GM19452 (cell line): ENCODE results near the gene KCTD16.

Experiments
- ATAC-seq: cut with Tn5 transposase; IDR thresholded peaks from one replicate; pipeline ENCODE4 v1.9.1; 2021; ENCODE audit not compliant: unreplicated experiment

Gene KCTD16

DNA sequence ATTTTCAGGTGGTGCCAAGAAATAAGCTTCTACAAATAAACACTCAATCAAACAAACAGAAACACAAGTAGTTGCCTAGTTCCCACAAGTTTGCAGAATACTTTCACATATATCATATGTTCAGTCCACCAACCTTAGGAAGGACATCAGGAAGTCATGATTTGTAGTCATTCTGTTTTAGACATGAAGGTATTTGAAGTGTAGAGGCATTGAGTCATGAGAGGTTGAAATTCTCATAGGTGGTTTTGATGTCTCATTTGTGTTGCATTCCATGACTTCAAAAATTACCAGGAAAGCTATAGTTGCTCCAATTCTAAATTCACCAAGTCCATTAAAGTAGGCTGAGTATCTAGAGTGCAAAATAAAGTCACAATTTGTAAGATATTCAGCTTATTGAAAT lies 159.0 kb downstream of the KCTD16 start:
- ATAC-seq, result no peak

DNA sequence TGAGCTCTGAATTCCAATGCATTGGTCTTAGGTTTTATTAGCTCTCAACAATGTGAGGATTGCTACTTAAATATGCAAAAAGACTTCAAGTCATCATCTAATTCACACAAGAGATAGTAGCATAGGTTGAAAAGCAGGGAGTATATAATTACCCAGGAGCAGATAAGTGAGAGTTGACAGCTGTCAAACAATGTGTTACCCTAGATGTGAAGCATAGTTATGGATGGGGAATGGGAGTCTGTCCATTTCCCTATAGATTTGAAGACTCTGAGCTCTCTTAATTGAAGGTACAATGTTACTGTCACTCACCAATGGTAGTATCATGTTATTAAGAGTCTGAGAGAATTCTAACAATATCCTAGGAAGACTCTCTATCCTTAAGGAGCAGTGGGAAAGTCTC lies 160.7 kb downstream of the KCTD16 start:
- ATAC-seq, result no peak

DNA sequence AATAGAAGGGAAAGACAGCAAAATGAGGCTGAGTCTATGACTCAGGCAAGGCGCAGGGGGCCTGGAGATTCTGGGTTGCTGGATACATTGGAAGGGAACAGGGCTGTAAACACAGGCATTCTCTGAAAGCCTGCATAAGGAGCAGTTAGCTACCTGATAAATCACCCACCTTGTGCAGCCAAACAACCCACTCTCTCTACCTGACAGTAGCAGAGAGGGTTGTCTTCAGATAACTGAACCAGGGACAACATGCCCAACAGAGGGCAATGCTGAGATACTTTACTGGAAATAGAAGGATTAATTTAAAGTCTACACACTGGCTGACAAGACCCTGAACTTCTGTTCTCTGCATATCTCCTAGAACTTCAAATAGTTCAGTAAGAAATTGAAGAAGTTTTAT lies 161.6 kb downstream of the KCTD16 start:
- ATAC-seq, result no peak

DNA sequence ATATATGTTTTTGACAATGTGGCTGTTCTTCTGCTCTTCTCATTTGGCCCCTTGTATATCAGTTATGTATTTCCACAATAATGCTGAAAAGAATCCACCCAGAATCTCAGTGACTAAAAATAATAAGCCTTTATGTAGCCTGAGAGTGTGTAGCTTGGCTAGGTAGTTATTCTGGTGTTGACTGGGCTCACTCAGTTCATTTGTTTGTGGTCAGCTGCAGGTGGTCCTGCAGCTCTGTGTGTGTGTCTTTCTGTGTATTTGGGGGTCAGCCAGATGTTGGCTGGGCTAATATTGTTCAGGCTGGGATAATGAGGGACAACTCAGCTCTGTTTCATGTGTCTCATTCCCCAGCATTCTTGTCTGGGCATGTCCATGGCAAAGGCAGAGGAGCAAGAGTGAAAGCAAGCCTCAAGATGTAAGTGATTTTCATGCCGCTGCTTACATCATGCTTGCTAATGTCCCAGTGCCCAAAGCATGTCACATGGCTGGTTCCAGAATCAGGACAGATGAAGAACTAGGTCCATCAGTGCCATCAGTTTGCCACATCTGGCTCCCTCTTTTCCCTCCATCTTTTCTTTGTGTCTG lies 162.8 kb downstream of the KCTD16 start:
- ATAC-seq, result peak; percentile 42

DNA sequence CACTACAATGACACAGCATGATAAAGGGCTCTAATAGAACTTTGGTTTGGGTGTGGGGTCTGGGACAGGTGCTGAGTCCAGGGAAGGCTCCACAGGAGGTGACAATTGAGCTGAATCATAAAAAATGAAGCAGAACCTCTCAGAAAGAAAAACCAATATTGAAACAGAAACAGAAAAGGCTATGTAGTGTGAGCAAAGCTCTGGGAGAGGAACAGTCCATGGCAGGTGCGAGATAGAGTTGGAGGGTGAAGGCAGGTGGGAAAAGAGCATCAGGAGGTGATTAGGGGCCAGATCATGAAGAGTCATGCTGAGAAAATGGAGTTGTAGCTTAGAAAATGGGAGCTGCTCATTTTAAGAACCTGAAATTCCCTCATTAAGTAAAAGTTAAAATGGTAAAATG lies 164.9 kb downstream of the KCTD16 start:
- peak; percentile 51 for ATAC-seq

DNA sequence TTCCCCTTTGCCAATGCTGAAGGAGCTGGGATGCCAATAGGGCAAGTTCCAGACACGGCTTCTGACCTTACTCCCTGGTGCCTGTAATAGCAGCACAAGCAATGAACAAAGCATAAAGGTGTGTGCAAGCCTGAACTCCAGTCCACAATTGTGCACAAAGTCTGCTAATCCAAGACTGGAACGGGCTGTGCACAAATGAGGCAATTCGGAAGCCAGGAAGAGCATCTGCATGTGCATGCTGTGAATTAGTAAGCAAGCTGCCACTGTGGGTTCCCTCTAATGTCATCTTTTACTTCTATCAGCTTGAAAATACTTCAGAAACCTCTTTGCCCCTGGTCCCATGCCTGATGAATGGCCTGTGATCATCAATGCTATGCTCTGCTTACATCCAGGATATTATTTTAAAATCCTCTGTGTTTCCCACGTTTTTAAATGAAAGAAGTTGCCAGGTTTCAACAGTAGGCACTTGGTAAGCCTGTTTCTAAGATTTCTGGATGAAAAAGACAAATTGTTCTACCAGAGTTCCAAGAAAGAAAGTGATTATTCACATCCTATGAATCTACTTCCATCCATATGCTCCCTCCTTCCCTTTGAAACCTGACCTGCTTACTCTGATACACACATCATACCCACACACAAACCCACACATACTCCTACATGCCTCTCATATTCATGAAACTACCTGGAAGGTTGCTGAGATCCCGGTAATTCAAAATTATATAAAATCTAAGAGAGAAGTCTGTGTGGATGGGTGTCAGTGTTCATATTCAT lies 165.7 kb downstream of the KCTD16 start:
- ATAC-seq, result no peak

DNA sequence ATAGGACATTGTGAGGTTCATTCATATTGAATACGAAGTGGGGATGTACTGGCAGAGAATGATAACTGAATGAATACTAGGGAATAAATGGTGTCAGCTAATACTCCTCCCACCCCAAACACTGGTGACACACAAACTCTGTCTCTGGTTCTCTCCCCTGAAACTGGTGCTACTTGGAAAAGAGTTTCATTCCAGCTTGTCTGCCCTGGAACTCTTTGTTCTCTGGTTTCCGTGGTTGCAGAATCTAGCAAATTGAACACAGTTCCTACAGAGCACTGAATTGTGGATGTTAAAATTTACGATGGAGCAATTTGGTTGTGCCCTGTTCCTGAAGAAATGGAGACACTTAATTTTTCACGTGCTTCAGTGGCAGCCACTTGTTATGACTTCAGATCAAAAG lies 181.7 kb downstream of the KCTD16 start:
- ATAC-seq, result no peak

DNA sequence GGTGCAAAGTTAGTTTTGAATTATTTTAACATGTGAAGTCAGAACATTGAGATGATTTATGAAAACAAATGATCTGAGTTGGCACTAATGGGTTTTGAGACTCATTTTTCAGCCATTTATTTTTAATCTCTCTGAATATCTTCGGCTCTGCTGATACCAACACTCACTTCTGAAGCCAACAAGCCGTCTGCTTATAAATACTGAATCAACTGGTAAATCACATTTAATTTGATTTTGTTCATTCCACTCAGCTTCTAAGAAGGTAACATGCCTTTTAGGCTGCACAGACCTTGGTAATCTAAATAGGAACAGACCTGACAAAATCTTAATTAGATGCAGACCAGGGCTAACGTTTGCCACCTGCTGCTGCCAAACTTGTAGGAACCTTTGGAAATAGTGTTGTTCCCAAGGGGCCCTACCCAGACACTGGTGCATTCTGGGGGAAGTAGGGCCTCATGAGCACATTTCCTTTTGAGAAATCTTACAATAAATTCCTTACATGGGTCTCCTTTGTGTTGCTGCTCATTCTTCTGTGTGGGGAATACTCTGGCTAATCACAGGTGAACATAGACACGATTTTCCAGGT lies 182.2 kb downstream of the KCTD16 start:
- ATAC-seq, result no peak

DNA sequence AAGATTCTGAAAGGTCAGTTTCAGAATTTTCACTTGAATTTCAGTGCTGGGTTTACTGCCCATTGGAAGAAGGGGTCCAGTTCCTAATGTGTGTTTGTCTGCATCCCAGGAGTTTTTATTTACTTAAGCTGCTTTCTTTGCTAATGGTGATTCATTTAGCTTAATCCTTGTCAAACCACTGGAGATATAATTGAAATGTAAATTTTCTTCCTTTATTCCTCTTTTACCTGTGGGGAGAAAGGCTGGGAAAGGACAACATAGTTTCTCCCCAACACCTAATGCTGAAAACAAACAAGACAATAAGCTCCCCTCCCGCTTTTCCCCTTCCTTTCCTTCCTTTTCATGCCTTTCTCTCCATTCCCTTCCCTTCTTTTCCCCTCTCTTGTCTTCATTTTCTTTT lies 185.8 kb downstream of the KCTD16 start:
- ATAC-seq, result no peak

DNA sequence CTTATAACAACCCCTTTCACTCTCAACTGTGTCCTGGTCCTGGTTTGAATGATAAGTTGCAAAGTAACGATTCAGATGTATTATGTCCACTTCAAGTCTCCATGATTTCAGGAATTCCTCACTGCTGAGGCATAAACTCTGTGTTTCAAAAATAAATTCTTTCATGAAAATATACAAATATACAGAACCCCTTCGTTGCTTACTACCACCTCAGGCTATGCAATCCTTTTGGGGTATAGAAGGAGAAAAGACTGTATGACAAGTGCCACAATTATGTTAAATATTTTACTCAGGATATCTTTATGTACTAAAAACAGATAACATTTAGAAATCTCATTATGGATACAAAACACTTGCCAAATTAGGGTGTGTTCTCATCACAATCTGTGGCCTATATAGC lies 190.7 kb downstream of the KCTD16 start:
- ATAC-seq, result no peak

DNA sequence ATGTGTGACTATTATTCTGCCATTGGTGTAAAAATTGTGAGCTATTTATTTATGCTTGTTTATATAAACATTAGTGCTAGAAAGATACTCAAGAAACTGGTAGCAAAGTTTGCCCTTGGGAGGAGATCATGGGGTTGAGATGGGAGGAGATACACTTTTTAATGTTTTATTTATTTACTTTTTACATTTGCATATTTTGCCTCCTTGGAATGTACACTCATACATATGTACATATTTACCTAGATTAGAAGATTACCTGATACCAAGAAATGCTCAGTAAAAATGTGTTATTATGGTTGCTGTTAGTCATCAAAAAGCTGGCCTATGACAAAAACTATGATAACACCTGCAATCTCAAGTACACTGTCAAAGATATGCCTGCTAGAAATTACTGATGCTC lies 195.2 kb downstream of the KCTD16 start:
- no peak for ATAC-seq

DNA sequence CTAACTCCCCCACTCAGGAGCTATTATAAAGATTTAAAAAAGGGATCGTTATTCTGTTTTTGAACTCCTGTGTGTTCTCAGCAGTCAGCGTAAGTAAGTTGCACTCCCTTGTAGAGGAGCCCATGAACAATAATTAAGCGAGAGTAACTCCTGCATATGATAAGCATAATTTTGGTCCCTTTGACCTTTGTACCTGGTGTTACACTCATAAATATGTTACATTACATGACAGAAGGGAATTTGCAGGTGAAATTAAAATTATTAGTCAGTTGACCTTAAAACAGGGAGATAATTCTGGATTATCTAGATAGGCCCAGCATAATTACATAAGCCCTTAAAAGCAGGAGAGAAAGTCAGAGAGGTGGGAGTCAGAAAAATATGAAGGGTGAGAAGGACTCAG lies 197.3 kb downstream of the KCTD16 start:
- no peak for ATAC-seq

DNA sequence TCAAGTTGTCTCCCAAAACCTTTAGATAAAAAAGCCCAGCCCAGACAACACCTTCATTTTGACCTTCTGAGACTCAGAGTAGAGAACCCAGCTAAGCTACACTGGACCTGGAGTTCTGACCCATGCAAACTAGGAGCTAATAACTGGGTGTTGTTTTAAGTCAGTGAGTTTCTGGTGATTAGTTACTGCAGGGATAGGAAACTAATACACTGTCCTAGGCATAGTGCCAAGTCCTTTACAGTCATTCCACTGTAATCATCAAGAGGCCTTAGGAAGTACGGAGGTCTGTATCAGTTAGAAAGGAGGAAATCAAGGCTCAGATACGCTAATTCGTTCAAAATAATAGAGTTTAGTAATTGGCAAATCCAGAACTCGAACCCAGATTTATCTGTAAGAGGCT lies 197.9 kb downstream of the KCTD16 start:
- ATAC-seq, result no peak

DNA sequence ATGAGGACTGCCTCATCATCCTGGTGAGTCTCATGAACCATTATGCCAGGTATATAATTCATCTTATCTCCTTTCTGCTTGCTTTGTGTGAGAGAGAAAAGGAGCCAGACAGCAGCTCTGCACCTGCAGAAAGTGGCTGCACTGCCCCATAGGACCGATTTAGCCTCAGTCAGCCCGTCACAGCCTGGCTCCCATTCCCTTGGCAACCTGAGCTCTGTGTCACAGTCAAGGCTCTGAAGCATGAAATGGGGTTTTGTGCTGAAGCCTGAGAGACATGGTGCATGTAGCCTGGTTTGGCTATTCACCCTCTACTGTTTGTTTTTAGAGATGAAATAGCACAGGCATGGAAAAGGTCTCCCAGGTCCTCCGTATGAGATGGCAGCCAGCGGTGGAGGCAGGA lies 198.3 kb downstream of the KCTD16 start:
- no peak for ATAC-seq

DNA sequence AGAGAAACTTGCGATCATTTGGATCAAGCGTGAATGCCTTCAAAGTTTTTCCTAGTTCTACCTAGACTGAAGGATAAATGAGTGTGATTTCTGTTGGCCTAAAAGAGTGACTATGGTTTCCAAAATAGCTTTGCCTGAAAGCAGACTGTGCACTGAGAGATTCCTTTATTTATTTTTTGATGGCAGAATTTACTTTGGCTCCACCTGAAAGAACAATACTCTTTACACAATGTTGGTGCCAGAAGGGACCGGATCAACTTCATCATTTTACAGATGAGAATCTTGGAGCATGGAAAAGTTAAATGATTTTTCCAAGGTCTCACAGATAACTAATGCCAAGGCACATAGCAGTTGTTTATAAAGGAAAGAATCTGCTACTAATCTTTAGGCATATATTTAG lies 199.6 kb downstream of the KCTD16 start:
- ATAC-seq, result no peak

DNA sequence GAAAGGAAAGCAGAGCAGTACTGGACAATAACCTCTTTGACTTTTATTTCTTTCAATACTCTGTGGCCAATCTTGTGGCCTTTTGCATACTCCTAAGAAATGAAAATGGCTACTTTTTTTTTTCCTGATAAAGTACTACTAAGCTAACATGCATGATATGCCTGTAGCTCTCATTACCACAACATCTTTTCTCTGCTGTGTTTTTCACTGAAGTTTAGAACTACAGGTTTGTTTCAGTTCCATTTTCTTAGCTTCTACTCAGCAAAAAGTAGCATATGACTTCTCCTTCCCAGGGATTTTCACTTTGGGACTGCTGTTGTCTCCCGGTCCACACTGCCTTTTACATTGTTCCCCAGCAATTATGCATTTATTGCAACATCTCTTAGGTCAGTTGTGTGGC lies 204.0 kb downstream of the KCTD16 start:
- no peak for ATAC-seq

DNA sequence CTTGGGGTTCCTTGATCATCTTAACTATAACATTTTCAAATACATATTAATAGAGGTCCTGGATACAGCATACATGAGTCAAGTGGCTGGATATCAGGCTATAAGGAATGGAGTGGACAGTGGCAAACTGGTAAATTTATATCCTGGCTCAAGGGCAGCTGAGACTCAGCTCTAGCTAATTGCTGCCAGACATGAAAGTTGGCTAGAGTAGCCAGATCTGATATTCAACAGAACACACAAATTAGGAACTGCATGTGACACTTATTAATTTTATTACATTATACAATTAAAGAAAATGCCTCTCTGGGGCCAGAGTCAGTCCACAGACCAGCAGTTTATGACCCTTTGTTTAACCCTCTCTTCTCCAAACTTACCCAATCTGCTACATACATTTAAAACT lies 206.5 kb downstream of the KCTD16 start:
- ATAC-seq, result no peak

DNA sequence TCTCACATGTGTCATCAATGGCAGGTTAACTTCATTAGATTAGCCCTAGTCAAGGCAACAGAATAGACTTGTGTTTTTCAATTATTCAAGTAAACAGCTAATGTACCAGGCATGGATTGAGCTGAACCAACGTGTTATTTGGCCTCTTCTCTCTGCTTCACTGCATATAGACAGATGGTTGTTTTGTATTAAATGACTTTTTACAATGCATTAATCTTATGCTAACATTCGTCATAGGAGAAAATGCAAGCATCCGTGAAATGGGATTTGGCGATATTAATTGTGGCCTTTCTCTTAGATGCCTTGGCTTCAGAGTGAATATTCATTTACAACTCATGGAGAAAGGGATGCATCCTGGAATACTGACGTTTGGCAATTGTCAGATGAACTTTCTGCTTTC lies 208.0 kb downstream of the KCTD16 start:
- ATAC-seq, result no peak

DNA sequence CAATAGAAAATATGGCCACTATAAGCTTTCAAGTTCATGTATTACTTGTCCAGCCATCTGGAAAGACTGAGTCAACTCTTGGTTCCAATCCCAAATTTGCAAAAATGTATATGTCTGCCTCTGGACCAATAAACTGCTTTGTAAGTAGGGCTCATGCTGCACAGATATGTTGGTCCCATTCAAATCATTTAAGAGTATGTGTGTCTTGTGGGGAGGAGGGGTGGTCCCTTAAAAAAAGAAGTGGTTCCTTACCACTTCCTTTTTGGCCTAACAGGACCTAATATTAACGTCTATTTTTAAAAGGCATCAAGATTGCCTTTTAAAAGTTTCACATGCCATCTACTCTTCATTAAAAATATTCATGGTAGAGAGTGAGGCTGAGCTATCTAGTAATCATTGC lies 214.9 kb downstream of the KCTD16 start:
- no peak for ATAC-seq

DNA sequence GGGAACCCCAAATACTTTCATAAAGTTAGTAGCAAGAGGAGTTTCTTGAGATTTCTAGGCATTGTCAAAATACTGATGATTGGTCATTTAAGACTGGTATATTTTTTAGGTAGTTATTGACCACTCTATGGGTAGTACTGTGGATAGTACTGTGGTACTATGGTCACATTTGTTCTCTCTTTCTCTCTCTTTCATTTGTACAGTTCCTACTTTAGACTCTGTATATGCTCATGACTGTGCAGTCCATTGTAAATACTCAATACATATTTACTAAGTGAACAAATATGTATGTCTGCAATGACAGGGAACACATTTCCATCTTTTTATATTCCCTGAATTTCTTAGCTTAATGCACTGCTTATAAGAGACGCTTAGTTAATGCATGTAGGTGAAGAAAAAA lies 215.6 kb downstream of the KCTD16 start:
- ATAC-seq, result no peak

DNA sequence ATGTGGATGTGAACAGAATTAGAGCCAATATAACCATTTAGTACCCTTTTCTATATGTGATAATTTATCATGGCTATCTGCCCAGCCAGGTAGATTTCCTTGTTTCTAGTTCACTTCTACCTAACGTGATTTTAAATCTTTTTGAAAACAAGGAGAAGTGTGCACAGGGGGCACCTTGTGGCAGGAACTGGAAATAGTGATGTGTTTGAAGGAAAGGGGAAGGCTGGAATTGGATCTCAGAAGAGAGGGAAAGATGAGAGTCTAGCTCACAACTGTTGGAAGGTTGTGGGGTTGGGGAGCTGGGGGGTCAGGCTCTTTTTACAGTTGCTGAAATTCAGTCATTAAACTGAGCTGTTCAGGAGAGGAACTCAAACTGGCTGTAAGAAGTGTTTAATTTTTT lies 219.5 kb downstream of the KCTD16 start:
- ATAC-seq, result no peak

DNA sequence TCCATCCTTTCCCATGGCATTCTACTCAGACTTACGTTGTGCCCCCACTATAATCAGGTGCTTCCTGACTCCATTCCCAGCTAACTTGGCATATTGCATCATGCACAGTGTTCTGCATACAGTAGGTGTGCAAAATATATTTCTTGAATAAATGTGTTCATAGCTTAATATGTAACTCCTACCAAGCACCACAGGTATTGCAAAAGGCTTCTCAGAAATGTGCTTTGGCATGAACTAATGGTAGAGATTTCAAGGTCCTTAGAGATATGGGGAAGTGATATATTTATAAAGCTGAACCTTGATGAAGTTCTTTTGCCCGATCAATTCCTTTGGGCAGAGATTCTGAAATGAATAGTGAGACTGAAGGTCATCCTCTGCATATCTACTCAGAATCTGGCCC lies 220.4 kb downstream of the KCTD16 start:
- ATAC-seq, result no peak
